ENCODE measurements around the gene NTHL1.

NTHL1 gene

DNA sequence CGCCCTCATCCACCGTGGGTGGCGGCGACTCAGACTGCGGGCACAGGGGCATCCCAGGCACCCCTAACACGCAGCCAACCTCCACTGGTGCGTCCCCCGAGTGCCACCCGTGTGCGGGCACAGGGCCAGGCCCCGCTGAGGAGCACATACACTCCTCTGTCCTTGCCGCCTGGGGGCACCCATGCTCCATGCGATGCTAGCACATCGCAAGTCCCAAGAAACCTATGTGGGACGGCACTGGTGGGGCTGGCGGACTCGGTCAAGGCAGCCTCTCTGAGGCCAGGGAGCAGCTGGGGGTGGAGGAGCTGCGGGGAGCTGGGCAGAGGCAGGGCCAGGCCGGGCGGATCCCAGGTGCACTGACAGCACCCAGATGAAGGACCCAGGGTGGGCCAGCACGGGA is 42.0 kb downstream of the NTHL1 start:
- POLR2A ChIA-PET = interaction anchor here (1.4 to 3.1 kb wide), 3 partner anchors 9 to 150 kb away, joined by 6 to 23 read pairs (median 9); partner anchors contain the start of genes RPS2 and TRAF7
- CTCF ChIA-PET = interaction anchor here (0.7 kb wide), 1 partner anchor 75 kb away, joined by 3 read pairs; no protein-coding TSS in a partner anchor
- no peak for DNase-seq (ENCODE audit: extremely low spot score)
- TF ChIP-seq SUZ12 (IDR thresholded peaks at IDR 0.05) = no peak
- TF ChIP-seq CTBP1 (IDR thresholded peaks at IDR 0.05; ENCODE audit: borderline replicate concordance) = no peak

DNA sequence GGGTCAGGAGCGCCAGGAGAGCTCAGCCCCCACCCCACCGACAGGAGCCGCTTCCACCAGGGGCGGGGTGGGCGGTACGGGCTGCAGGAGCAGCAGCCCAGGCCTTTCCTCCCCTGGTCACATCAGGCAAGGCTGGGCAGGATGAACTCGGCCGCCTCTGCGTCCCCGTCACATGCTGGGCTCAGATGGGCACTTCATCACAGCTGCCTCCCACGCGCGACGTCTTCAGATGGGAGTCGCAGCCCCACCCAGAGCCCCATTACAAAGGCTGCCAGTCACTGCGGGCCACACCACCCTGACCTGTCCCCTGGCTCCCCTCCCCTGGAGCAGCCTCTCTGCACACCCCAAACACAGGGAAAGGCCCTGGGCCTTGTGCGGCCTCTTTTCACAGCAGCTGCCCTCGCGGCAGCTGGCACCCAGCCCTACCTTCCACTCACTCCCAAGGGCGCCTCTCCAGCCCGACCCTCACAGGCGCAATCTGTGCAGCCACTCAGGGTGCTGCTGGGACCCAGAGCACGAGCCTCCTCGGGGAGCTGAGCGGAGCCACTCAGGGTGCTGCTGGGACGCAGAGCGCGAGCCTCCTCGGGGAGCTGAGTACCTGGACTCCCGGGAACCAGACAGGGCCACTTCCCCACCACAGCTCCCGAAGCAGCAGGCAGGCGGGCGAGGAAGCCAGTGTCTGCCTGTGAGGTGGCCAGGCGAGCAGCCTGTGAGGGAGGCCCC is 42.7 kb downstream of the NTHL1 start:
- ChIA-PET CTCF (interaction anchor here (0.7 to 1.7 kb wide), 5 partner anchors 10 to 135 kb away, joined by 3 to 13 read pairs (median 6); no protein-coding TSS in a partner anchor), POLR2A (interaction anchor here (1.4 to 3.1 kb wide), 4 partner anchors 10 to 150 kb away, joined by 4 to 23 read pairs (median 8); partner anchors contain the start of genes RPS2 and TRAF7)
- DNase-seq (ENCODE audit: extremely low spot score) = no peak
- TF ChIP-seq FOXA1 (IDR thresholded peaks at IDR 0.05) = no peak
- no peak for TF ChIP-seq NFRKB (IDR thresholded peaks at IDR 0.05)
- TF ChIP-seq SUZ12 (IDR thresholded peaks at IDR 0.05) = no peak
- TF ChIP-seq, protein P1, sequence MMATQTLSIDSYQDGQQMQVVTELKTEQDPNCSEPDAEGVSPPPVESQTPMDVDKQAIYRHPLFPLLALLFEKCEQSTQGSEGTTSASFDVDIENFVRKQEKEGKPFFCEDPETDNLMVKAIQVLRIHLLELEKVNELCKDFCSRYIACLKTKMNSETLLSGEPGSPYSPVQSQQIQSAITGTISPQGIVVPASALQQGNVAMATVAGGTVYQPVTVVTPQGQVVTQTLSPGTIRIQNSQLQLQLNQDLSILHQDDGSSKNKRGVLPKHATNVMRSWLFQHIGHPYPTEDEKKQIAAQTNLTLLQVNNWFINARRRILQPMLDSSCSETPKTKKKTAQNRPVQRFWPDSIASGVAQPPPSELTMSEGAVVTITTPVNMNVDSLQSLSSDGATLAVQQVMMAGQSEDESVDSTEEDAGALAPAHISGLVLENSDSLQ (IDR thresholded peaks at IDR 0.05) = no peak
- TF ChIP-seq CTBP1 (IDR thresholded peaks at IDR 0.05; ENCODE audit: borderline replicate concordance) = no peak

DNA sequence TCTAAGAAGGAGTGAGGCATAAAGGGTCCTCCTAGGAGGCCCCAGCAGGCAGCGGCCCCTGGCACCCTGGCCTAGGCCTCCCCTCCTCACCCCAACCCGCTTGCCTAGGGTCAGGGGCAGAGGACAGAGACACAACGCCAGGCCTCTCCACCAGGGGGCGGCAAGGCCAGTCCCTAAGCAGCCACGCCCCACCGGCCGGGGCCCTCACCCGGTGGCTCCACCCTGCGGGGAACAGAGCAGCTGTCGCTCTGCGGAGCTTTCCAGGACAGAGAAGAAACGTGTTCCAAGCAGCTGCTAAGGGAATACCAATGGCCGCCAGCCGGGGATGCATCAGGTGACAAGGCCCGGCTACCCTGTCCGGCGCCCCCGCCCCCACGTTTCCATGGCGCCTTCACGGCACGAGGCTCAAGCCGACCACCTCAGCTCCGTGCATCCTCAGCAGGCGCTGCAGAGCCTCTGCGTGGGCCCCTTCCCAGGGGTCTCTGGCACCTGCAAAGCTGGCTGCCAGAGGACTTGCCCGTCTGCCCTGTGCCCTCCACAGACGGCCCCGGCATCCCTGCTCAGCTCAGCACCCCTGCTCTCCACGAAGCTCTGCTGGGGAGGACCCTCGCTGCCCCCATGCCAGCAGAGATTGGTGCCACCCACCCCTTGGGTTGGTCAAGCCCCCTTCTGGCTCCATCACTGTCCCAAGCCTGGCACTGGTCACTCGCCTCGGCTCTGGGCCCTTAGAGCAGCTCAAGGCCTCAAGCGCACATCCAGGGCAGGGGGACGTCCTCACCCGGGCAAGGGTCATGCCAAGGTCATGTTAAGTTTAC is 43.6 kb downstream of the NTHL1 start:
- peak; percentile 91 for DNase-seq (ENCODE audit: extremely low spot score)
- ChIA-PET CTCF (interaction anchor here (0.6 to 1.7 kb wide), 9 partner anchors 9 to 149 kb away, joined by 3 to 13 read pairs (median 5); partner anchors contain the start of gene NOXO1), POLR2A (interaction anchor here (0.7 to 3.1 kb wide), 10 partner anchors 10 to 151 kb away, joined by 3 to 23 read pairs (median 5); partner anchors contain the start of genes GFER, NTHL1, RPS2 and TBL3)
- TF ChIP-seq LEF1 (IDR thresholded peaks at IDR 0.05; ENCODE audit: borderline replicate concordance) = no peak
- TF ChIP-seq, protein P1 (IDR thresholded peaks at IDR 0.05) = peak; percentile 86
- TF ChIP-seq ELF4 (IDR thresholded peaks at IDR 0.05) = no peak

DNA sequence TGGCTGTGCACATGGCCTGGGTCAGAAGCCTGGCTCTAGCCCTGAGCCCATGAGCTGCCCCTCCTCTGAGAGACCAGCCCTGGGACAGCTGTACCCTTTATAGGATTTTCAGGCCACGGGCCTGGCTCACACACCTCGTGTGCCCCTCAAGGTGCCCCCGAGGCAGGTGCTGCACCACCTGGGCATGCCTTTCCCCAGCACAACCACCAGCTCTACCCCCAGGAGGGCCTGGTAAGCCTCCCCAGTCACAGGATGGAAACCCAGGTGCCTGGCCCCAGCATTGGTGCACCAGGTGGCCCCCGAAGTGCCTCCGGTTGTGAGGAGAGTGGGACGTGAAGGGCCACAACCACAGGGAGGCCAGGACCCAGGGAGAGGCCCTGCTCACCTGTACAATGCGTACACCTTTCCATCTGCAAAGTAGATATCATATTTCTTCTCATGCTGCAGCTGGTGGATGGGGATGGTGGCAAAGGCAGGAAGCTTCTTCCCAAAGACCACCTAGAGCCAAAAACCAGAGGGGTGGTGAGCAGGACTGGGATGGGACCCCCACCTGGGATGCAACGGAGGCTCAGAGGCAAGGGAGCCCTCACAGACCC is 44.3 kb downstream of the NTHL1 start:
- ChIA-PET CTCF (interaction anchor here (0.9 to 1.7 kb wide), 6 partner anchors 9 to 150 kb away, joined by 4 to 13 read pairs (median 6); partner anchors contain the start of gene NOXO1), POLR2A (interaction anchor here (0.9 to 3.1 kb wide), 8 partner anchors 12 to 152 kb away, joined by 4 to 23 read pairs (median 5); partner anchors contain the start of genes GFER, NTHL1, RPS2 and TBL3)
- TF ChIP-seq BHLHE40 (IDR thresholded peaks at IDR 0.05; ENCODE audit: borderline replicate concordance) = no peak
- TF ChIP-seq L3MBTL2 (conservative IDR thresholded peaks at IDR 0.05) = no peak
- no peak for TF ChIP-seq FOXM1 (IDR thresholded peaks at IDR 0.05; ENCODE audit: borderline replicate concordance)
- no peak for TF ChIP-seq ZNF384 (IDR thresholded peaks at IDR 0.05)
- TF ChIP-seq, protein P1 (IDR thresholded peaks at IDR 0.05) = no peak
- TF ChIP-seq SP1 (IDR thresholded peaks at IDR 0.05) = no peak
- TF ChIP-seq SUZ12 (IDR thresholded peaks at IDR 0.05) = no peak
- TF ChIP-seq TARDBP (IDR thresholded peaks at IDR 0.05) = no peak
- TF ChIP-seq FOXK2 (IDR thresholded peaks at IDR 0.05) = no peak
- TF ChIP-seq CTBP1 (IDR thresholded peaks at IDR 0.05; ENCODE audit: borderline replicate concordance) = no peak
- no peak for TF ChIP-seq FOXA1 (IDR thresholded peaks at IDR 0.05)
- TF ChIP-seq ELF4 (IDR thresholded peaks at IDR 0.05) = no peak
- no peak for TF ChIP-seq NFRKB (IDR thresholded peaks at IDR 0.05)
- DNase-seq (ENCODE audit: extremely low spot score) = no peak

DNA sequence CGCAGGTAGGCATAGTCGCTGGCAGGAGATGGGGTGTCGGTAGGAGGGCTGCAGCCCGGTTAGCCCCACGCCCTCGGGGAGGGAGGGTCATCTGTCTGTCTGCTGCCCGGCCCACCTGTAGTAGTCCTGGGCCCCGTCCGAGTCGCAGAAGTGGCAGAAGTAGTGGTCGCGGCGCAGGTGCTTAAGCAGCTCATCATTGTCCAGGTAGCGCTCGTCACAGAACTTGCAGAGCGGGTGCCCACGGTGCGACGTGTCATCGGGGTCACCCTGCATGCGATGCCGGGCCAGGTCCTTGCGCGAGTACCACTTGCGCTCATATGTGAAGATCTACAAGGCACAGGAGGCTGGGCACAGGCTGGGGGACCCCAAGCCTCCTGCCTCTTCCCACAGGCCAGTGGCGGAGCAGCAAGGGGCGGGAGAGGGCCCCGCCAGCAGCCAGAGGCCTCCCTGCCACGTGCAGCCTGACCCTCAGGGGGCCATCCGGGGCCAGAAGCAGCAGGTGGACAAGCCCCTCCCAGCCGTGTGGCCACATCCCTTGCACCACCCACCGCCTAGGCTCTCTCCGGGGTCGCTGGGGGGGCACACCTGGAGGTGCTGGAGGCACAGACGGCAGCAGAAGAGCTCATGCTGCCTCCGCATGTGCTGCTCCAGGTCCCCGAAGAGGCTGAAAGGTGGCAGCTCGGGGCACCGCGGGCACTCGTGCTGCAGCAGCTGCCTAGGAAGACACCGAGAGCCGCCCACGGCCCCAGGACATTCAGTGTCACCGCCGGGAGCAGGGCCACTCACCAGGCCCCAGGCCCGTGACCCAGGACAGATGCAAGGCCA is 45.0 kb downstream of the NTHL1 start:
- POLR2A ChIA-PET = interaction anchor here (1.2 to 1.4 kb wide), 3 partner anchors 19 to 45 kb away, joined by 3 to 4 read pairs (median 4); partner anchors contain the start of genes GFER, NTHL1, RPS2 and TSC2
- no peak for TF ChIP-seq HDGF (IDR thresholded peaks at IDR 0.05; ENCODE audit: borderline replicate concordance)
- no peak for TF ChIP-seq SUZ12 (IDR thresholded peaks at IDR 0.05)
- no peak for TF ChIP-seq FOXA1 (IDR thresholded peaks at IDR 0.05)
- no peak for TF ChIP-seq CTBP1 (IDR thresholded peaks at IDR 0.05; ENCODE audit: borderline replicate concordance)
- TF ChIP-seq ARNT (IDR thresholded peaks at IDR 0.05) = no peak
- TF ChIP-seq ZNF384 (IDR thresholded peaks at IDR 0.05) = no peak
- TF ChIP-seq ELF4 (IDR thresholded peaks at IDR 0.05) = no peak
- TF ChIP-seq BHLHE40 (IDR thresholded peaks at IDR 0.05; ENCODE audit: borderline replicate concordance) = no peak
- no peak for TF ChIP-seq FOXM1 (IDR thresholded peaks at IDR 0.05; ENCODE audit: borderline replicate concordance)
- TF ChIP-seq FOXK2 (IDR thresholded peaks at IDR 0.05) = no peak
- no peak for TF ChIP-seq LEF1 (IDR thresholded peaks at IDR 0.05; ENCODE audit: borderline replicate concordance)
- no peak for TF ChIP-seq TARDBP (IDR thresholded peaks at IDR 0.05)
- TF ChIP-seq NFRKB (IDR thresholded peaks at IDR 0.05) = no peak
- CTCF ChIA-PET = no interaction called here
- no peak for DNase-seq (ENCODE audit: extremely low spot score)

All from HEK293T (cell line).